EH (cell line): ENCODE data around the gene LRRC3.

Source experiments
- DNase-seq: peaks from one replicate; pipeline ENCODE4 v3.0.0-alpha.2; 2015; ENCODE audit warnings: low read depth

Gene LRRC3

GRCh38 chr21:44511219-44511937, 56.1 kb downstream of the LRRC3 start:
- DNase-seq = no peak
